NCI-H2107 (cell line): ENCODE results near the gene LRCH3.

Source experiments
- DNase-seq: peaks from one replicate; lab custom pipeline; 2025; lab: John Stamatoyannopoulos, UW

Gene LRCH3

DNA sequence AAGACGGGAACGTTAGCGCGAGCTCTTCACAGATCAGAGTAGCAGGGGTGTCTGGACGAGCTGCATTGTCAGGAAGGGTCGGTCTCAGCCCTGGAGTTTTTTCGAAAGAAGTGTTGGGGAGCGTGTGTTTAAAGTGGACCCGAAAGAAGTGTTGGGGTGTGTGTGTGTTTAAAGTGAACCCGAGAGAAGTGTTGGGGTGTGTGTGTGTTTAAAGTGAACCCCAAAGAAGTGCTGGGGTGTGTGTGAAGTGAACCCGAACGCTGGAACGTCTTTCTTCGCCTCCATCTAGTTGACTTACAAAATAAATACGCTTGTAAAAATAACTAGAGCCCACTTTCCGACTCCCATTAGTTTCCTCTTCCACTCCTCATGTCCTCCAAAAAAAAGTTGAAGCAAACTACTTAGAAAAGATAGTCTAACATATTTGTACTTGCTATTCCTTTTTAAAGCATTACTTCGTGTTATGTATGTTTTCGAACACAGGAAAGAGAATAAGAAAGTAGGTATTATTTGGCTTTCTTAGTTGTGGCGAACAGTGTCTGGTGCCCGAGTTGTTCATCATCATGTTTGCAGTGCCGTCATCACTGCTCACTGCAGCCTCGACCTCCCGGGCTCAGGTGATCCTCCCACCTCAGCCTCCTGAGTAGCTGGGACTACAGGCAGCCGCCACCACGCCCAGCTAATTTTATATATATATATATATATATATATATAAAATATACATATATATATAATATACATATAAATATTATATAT, 1.0 kb downstream of the LRCH3 start:
- DNase-seq, result no peak

DNA sequence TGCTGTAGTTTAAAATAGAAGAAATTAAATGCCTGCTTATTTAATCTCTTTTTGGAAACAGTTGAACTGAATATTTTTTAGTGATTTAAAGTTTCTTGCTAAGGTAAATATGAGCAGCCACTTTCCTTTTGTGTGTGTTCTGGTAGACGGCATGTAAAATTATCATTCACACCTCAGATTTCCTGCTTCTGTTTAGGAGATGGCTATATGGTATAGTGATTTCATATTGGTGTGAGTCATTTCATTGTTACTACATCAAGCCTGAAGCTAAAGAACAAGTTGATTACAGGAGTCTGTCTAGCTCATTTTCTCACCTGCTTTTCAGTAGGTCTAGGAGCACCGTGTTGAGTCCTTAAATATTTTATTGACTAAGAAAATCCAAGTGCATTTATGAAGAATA, 2.2 kb downstream of the LRCH3 start:
- DNase-seq, result no peak

DNA sequence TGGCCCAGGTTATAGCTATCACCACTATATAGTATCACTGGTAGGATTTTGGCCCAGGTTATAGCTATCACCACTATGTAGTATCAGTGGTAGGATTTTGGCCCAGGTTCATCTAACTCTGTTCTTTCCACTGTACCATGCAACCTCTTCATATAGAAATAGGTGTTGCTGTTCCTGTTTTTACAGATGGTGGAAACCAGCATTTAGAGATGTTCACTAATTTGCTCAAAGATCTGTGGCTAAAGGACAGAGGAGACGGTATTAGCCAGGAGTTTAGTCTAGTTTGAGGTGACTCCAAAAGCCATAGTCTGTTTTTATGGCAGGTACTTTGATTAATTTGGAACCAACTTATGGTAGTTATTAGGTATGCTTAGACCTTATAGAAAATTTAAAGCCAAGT, 3.1 kb downstream of the LRCH3 start:
- DNase-seq, result no peak

DNA sequence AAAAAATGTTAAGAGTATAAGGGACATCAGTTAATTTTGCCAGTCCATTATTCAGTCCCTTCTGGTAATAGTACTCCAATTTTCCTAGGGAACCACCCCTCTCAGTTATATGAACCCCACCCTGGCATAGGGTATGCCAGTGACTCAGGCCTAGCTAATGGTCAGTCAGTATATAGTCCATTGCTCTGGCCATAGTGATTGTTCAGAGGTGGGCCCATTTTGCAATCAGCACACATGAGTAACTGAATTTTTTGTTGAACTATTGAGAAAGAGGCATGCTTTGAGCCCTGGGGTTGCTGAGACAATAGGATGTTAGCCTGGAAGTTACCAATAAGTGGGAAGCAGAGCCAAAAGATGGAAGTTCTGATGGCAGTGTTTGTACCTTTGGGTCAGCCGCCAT, 4.1 kb downstream of the LRCH3 start:
- no peak for DNase-seq

DNA sequence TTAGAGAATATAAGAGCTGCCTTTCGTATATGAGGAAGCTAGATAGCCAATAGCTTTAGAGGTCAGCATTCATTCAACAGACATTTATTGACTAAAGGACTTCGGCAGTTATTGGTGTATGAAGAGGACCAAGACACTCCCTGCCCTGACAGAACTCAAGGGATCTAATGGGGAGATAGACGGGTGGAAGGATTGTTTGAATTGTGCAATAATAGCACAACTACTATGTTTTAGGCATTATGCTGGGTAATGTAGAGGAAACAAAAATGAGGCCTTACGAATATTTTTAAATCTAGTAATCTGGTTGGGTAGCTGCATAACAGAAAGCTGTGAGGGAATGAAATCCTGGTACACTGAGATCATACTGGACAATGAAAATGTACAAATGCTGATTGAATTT, 5.0 kb downstream of the LRCH3 start:
- no peak for DNase-seq

DNA sequence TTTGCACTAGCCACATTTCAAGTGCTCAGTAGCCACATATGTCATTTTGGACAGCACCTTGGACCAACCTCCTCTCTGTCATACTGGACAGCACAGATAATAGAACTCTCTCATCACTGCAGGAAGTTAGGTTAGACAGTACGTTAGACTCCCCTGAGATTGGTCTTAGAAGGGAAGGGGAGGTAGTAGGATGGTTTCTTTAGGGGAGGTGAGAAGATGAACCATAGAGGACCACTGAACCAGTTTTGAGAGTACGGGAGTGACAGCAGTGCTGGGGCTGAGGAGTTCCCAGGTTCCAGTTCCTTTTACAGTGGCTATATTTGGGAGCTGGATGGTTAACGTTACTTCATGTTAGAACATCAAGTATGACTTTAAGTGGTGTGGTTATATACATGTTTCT, 7.8 kb downstream of the LRCH3 start:
- no peak for DNase-seq

DNA sequence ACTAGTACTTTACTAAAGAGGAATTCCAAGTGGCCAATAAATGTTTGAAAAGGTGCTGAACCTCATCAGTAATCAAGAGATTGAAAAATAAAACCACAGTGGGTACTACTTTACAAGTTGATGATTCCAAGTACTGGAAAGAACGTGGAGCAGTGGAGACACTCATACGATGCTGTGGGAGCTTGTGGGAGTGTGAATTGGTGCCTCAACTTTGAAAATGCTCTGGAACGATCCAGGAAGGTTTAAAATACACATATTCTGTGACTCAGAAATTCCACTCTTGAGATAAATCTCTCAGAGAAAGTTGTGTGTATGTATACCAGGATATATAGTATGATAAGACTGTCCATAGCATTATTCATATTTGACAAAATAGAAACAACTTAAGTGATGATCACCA, 9.3 kb downstream of the LRCH3 start:
- DNase-seq, result no peak

DNA sequence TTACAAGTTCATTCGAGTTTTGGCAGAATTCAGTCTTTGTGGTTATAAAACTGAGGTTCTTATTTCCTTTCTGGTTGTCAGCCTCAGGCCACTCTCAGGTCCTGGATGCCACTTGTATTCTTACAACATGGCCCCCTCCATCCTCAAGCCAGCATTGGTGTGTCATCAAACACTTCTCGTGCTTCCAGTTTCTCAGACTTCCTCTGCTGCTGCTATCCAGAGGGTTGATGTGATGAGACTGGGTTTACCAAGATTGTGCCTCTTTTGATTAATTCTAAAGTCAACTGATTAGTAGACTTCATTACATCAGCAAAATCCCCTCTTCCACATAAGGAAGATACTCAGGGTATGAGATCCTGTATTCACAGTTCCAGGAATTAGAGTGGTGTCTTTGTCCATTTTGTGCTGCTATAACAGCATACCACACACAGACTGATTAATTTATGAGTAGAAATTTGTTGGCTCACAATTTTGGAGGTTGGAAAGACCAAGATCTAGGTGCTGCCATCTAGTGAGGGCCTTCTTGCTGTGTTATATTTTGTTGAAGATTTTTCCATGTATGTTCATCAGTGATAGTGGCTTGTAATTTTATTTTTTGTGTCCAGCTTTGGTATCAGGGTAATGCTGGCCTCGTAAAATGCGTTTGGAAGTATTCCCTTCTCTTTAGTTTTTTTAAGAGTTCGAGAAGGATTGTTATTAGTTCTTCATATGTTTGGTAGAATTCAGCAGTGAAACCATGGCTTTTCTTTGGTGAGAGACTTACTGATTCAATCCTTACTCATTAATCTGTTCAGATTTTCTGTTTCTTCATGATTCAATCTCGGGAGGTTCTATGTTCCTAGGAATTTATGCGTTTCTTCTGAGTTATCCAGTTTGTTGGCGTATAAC, 11.1 kb downstream of the LRCH3 start:
- no peak for DNase-seq

DNA sequence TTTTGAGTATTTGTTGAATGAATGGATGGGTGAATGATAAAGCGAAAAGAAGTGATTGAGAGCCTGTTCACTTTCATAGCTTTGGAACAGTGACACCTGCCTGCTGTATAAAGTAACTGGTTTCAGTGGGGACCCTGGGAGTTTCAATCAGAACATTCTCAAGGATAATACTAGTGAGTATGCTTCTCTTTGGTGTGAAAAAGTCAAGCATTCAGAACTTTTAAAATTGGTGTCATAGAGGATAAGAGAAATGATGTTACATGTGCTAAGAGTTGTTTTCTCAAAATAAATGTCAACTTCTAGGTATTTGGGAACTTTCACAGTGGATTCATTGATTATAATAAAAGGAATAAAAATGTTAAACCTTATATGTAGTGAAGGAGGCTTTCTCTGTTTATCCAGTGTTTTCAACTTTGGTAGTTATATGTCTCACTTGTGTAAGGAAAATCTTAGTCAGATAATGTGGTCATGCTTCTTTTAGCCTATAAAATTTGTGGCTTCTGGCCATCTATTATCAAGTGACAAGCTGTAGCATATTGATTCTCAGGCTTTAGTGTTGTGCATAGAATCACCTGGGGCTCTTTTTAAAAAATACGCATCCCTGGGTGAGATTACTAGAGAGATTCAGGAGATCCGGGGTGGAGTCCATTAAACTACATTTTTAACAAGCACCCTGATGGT, 11.9 kb downstream of the LRCH3 start:
- no peak for DNase-seq

DNA sequence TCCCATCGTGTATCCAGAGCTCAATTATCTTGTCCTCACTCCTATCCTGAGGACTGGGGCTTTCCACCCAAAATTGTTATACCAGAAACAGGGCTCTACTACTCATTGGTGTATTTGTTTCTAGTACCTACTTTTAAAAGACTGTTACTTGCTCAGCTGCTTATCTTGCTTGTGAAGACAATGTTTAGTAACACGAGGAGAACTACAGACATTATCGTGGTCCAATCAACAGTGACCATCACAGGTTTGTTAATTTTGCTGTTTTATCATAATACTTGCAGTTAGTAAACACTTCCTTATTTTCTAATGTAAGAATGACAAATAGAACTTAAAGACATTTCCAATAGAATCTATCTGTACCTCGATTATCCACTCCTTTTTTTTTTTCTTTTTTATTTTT, 13.5 kb downstream of the LRCH3 start:
- DNase-seq, result no peak

DNA sequence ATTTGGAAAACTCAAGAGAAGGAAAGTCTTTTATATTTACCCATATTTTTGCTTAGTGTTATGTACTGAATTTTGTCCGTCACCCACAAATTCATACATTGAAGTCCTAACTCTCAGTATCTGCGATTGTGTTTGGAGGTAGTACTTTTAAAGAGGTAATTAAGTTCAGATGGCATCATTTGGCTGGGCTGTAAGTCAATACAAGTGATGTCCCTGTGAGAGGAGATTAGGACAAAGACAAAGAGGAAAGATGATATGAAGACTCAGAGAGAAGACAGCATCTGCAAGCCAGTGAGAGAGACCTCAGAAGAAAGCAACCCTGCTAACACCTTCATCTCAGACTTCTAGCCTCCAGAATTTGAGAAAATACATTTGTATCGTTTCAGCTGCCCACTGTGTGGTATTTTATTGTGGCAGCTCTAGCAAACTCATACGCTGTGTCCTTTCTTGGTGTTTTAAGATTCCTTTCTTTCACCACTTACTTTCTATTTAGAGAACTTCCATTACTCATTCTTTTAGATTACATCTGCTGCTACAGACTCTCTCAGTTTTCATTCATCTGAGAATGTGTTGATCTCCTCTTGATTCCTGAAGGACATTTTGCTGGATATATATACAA, 17.0 kb downstream of the LRCH3 start:
- DNase-seq, result no peak

DNA sequence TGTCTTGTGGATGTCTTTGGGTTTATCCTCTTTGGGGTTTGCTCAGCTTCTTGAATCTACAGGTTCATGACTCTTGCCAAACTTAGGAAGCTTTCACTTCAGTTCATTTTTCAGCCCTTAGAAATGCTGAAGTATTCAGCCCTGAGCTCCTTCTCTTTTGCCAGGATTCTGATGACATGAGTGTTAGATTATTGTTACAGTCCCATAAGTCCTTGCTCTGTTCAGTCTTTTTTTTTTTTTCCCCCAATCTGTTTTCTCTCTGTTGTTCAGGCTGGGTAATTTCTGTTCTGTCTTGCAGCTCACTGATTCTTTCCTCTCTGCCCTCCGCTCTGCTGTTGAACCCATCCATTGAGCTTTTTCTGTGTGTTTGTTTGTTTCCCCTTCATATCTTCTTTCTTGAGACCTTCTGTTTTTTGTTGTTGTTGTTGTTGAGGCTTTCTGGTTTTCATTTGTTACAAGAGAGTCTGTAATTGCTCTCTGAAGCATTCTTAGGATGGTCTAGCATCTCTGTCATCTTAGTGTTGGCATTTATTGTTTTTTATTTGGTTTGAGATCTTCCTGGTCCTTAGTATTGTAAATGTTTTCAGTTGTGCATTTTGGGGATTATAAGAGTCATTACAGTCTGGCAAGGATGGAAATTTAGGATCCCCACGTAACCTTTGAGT, 18.4 kb downstream of the LRCH3 start:
- no peak for DNase-seq

DNA sequence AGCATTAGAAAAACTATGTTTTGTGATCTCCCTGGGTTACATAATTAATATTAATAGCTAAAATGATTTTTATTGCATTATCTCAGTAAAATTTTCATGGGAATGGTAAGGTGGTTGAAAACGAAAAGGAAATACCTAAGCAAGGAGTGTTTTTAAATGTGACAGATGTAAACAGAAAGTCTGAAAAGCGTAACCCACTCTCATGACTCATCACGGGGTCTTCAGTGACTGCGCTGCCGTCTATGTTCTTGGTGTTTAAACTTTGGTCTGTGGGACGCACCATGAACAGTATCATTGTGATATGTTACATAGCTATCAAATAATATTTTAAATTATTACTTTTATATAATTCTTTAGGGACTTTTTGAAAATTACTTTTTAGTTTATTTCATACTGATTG, 19.8 kb downstream of the LRCH3 start:
- DNase-seq, result no peak

DNA sequence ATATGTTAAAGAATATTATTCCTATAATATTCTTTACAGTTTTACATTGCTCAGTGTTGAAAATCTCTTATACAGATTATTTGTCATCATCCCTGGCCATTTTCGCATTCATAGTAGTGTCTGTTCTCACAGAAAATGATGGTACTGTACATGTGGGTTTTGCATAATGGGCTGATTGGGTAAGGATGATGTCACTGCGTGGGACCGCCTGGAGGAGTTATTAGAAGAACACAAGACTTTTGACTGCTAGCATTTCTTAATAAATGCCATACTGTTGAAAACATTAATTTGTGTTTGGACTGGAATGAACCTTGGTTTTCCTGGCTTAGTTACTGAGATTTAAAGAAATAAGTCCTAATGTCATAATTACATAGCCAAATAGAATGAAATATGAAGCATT, 20.3 kb downstream of the LRCH3 start:
- no peak for DNase-seq

DNA sequence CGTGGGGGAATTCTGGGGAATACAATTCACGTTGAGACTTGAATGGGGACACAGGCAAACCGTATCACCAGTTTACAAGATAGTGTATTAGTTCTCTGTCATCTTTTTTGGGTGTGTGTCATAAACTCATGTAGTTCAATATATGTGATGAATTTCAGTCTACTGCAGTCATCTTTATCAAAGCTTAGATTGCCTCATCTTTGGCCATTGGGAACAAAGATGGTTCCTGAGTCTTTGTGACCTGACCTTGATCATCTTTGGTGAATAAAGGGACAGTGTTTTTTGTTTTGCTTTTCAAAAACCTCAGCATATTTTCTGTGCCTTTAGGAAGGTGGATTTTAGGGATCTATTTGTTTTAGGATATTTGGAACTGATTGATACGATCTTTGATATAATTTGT, 23.3 kb downstream of the LRCH3 start:
- DNase-seq, result no peak

DNA sequence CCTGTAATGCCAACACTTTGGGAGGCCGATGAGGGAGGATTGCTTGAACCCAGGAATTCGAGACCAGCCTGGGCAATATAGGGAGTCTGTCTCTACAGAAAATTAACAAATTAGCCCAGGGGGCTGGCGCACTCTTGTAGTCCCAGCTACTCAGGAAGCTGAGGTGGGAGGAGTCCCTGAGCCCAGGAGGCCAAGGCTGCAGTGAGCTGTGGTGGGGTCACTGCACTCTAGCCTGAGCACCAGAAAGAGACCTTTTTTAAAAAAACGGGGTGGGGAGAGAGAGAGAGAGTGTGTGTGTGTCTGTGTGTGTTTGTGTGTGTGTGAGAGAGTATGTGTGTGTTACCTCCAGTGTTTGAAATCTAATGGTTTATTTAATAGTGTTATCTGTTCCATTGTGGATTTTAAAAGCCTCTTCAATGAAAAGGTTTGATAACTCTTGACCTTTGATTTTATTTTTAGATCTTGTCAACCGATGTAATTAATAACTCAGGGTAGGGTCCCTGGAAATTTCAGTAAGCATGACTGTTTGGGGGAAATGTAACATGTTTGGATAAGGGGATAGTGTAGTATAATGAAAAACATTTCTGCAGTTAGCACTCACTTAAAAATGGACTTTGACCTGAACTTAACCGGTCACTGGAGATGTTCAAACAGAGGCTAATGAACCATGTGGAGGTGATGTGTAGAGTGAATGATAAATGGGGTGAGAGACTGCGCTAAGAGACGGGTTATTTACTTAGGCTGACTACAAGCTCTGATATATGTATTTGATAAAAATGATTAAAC, 29.7 kb downstream of the LRCH3 start:
- DNase-seq, result no peak

DNA sequence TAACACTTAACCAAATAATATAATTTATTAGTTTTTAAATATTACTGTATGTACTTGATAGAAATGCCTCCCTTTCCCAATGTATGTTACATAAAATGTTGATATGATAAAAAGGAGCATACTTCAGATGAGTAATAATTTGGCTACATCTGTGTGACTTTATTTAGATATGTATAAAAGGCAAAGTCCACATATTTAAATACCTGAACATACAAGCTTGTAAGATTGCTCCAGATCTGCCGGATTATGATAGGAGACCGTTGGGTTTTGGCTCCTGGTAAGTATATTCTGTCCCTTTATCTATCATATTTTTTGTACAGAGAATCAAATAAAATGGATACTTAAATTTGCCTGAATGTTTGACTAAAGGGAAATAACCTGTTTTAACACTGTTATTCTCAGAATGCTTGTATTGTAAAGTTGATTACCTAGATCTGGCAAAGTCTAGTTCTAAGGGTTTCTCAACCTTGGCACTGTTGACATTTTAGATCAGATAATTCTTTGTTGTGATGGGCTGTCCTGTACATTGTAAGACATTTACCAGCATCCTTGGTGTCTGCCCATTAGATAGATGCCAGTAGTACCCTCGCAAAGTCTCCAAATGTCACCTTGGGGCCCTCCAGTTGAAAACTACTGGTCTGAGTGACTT, 38.5 kb downstream of the LRCH3 start:
- no peak for DNase-seq

DNA sequence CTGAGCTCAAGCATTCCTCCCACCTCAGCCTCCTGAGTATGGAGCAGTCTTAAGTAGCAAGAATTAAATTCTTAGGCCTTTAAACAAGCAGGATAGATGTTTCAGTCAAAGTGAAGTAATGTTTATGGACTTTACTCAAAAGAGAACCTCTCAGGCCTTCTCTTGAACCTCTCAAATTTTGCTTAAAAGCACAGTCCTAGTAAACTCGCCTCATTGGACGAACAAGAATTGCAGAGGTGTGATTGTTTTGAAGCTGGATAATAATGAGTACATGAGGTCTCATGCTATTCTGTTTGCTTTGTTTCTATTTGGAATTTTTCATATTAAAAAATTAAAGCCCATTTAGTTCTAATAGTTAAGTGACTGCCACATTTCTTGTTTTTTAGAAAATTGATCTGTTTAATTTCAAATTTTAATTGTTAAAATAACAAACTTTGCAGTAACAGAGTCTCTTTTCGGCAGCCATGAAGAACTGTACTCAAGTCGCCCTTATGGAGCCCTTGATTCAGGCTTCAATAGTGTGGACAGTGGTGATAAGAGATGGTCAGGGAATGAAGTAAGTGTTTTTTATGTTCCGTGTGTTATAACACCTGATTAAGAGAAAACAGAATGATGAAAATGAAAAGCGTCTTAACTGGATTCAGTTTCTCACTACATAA, 39.4 kb downstream of the LRCH3 start:
- DNase-seq, result no peak

DNA sequence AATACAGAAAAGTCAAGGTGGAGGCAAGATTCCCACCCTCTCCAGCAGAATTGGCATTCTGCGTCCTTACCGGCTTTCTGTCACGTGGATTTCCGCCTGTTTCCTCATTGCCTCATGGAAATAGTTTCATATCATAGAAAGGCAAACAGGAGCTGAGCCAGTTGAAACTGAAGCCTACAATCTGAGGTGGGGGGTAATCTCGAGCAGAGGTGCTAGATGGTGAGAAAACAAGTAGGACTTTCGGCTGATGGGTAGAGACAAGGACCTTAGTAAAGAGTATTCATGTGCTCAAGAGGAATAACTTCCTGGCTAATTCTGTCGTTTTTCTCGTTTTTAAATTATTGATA, 39.9 kb downstream of the LRCH3 start:
- DNase-seq, result no peak
